GM23338 (cell line): ENCODE data around the gene HNRNPC. TPM values are rescaled to one million over a fixed set of nuclear protein-coding genes. Genes with fewer than 3 reads are reported as not detected.

ENCODE experiments used
- ATAC-seq: fragments of 200-7000 bp; cut with Tn5 transposase; 3 replicates; pipeline ENCODE4 v1.9.1; 2020
- DNase-seq: peaks from one replicate; pipeline ENCODE4 v3.0.0-alpha.2; 2015; ENCODE audit warnings: low spot score
- H2AFZ ChIP-seq: fragments of 200-600 bp; sonication (generic); 2 replicates; pipeline ENCODE4 v1.8.0; 2016; ENCODE audit warnings: antibody characterized with exemption, mild to moderate bottlenecking, moderate library complexity
- H3F3A ChIP-seq: fragments of 200-600 bp; sonication (generic); replicated peaks from 2 replicates; pipeline ENCODE4 v1.8.0; 2017; ENCODE audit warnings: antibody characterized with exemption, mixed run types, low read depth
- H3K27ac ChIP-seq: fragments of 200-600 bp; sonication (generic); 2 replicates; pipeline ENCODE4 v1.6.1; 2016; ENCODE audit warnings: low read depth
- H3K27me3 ChIP-seq: fragments of 200-600 bp; sonication (generic); 2 replicates; pipeline ENCODE4 v1.8.0; 2016; ENCODE audit warnings: mild to moderate bottlenecking, mixed run types, moderate library complexity; ENCODE audit not compliant: insufficient read depth
- H3K36me3 ChIP-seq: fragments of 200-600 bp; sonication (generic); 2 replicates; pipeline ENCODE4 v1.8.0; 2016; ENCODE audit warnings: mild to moderate bottlenecking; ENCODE audit not compliant: insufficient read depth
- H3K4me1 ChIP-seq: fragments of 200-600 bp; sonication (generic); 2 replicates; pipeline ENCODE4 v1.8.0; 2016; ENCODE audit warnings: mild to moderate bottlenecking, moderate library complexity; ENCODE audit not compliant: insufficient read depth
- H3K4me2 ChIP-seq: fragments of 200-600 bp; sonication (generic); 2 replicates; pipeline ENCODE4 v1.7.1; 2017; ENCODE audit warnings: mixed run types
- H3K4me3 ChIP-seq: fragments of 200-600 bp; sonication (generic); 2 replicates; pipeline ENCODE4 v1.6.1; 2016; ENCODE audit warnings: mixed run types
- H3K79me2 ChIP-seq: fragments of 200-600 bp; sonication (generic); replicated peaks from 2 replicates; pipeline ENCODE4 v1.8.0; 2017; ENCODE audit warnings: mild to moderate bottlenecking; ENCODE audit not compliant: insufficient read depth
- H3K9me2 ChIP-seq: fragments of 200-600 bp; sonication (generic); 2 replicates; pipeline ENCODE4 v1.8.0; 2017; ENCODE audit not compliant: insufficient read depth
- H4K20me1 ChIP-seq: fragments of 200-600 bp; sonication (generic); replicated peaks from 2 replicates; pipeline ENCODE4 v1.8.0; 2017; ENCODE audit warnings: mild to moderate bottlenecking; ENCODE audit not compliant: insufficient read depth
- H3K27ac Mint-ChIP-seq: 2 replicates; pipeline ENCODE4 v1.8.0; 2020; ENCODE audit warnings: inconsistent platforms, mild to moderate bottlenecking, moderate library complexity, mixed read lengths
- H3K27me3 Mint-ChIP-seq: 3 replicates; pipeline ENCODE4 v1.8.0; 2022; ENCODE audit warnings: low read depth, mild to moderate bottlenecking, moderate library complexity, mixed read lengths, inconsistent platforms; ENCODE audit not compliant: insufficient read depth, poor library complexity
- H3K36me3 Mint-ChIP-seq: 3 replicates; pipeline ENCODE4 v1.8.0; 2021; ENCODE audit warnings: low read depth, mild to moderate bottlenecking, inconsistent platforms, moderate library complexity, mixed read lengths
- H3K4me1 Mint-ChIP-seq: 3 replicates; pipeline ENCODE4 v1.8.0; 2020; ENCODE audit warnings: mild to moderate bottlenecking, inconsistent platforms, mixed read lengths
- H3K4me3 Mint-ChIP-seq: 3 replicates; pipeline ENCODE4 v1.8.0; 2021; ENCODE audit warnings: moderate library complexity, mild to moderate bottlenecking, inconsistent platforms, mixed read lengths
- H3K9me3 Mint-ChIP-seq: 3 replicates; pipeline ENCODE4 v1.8.0; 2020; ENCODE audit warnings: moderate library complexity, mild to moderate bottlenecking, inconsistent platforms, mixed read lengths
- CTCF ChIP-seq, 2 experiments: fragments of 200-600 bp in 1 of 2; sonication (generic) in 1 of 2; conservative IDR thresholded peaks; 2 replicates each; pipeline versions ENCODE4 v1.5.1 to v1.6.1; 2016 to 2017; ENCODE audit warnings: antibody characterized with exemption in 2 of 2, low read depth in 2 of 2, mild to moderate bottlenecking in 2 of 2, moderate library complexity in 1 of 2
- EZH2phosphoT487 ChIP-seq: fragments of 200-600 bp; sonication (generic); IDR thresholded peaks from one replicate; pipeline ENCODE4 v1.8.1; 2018; ENCODE audit warnings: antibody characterized with exemption; ENCODE audit not compliant: unreplicated experiment
- NANOG ChIP-seq: IDR thresholded peaks from 2 replicates; pipeline ENCODE4 v1.6.1; 2016; ENCODE audit warnings: antibody characterized with exemption, borderline replicate concordance
- polyA plus RNA-seq: library from polyadenylated mRNA; unstranded; fragments of >200 nt; fragmentation: Nextera tagmentation; extraction: Ambion mirVana; gene quantifications from 2 replicates; pipeline ENCODE4 v1.2.1, GENCODE V29; 2016
- total RNA-seq: library from RNA; depleted of rRNA; stranded (reverse); fragments of >200 nt; shearing (Covaris generic); gene quantifications from 2 replicates; pipeline ENCODE4 v1.2.3, GENCODE V29; 2014
- TF ChIP-seq, protein P1 (sequence below): IDR thresholded peaks from 2 replicates; pipeline ENCODE4 v1.6.1; 2016; ENCODE audit warnings: antibody characterized with exemption
- TF ChIP-seq, protein P2 (sequence below): IDR thresholded peaks from one replicate; pipeline ENCODE4 v1.6.1; 2018; ENCODE audit warnings: antibody characterized with exemption; ENCODE audit not compliant: unreplicated experiment
- TF ChIP-seq, protein P3 (sequence below): fragments of 250-450 bp; sonication (Bioruptor Pico); IDR thresholded peaks from 2 replicates; pipeline ENCODE4 v1.5.0; 2020; ENCODE audit warnings: mild to moderate bottlenecking, moderate library complexity

The HNRNPC gene
- total and polyA plus RNA-seq, 2 experiments from 2014 or later: 1,259 to 1,296 TPM

DNA sequence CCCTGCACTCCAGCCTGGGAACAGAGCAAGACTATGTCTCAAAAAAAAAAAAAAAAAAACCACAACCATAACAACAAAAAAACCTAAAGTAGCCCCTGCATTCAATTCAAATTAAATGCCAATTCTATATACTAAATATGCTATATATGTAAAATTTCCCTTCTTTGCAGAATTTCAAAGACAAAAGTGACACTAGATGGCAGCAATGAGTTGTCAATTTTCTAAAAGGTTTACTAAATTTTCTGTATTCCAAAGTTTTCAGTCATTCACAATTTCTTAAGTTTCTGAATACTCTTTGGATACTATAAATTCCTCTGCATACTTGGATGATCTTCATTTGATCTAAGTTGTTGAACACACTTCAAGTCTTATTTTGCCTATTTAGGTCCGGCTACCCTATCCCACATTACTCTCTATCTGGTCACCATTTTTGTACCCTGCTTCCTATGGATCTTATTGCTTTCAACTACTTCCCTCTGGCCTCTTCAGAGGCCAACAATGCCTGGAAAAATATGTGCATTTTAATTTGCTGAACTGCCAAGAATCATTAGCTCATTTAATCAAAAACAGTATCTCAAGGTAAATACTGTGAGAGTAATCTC is 27.9 kb downstream of the HNRNPC start:
- H3K79me2 ChIP-seq: peaks cover 100% of the 10 kb centered on the region
- Mint-ChIP-seq H3K4me1 (peaks cover 46% of the 10 kb centered on the region), H3K36me3 (peaks cover 79% of the 10 kb centered on the region), H3K27me3 (peaks cover 31% of the 10 kb centered on the region), H3K27ac (0 out of 2 replicates have a peak overlapping the region, but pooled peaks have one; percentile 8), H3K4me3 (no peak overlapping the region), H3K9me3 (no peaks in the 10 kb centered on the region; the same call in 2 of the 3 replicates)
- H4K20me1 ChIP-seq: peaks cover 97% of the 10 kb centered on the region
- 0 out of 2 replicates have a peak overlapping the region, but pooled peaks have one; percentile 46 for H3K27ac ChIP-seq
- DNase-seq (peak; percentile 39), ATAC-seq (no peak)
- H3F3A ChIP-seq: peaks cover 43% of the 10 kb centered on the region
- H3K4me1 ChIP-seq: peaks cover 19% of the 10 kb centered on the region; the same call in 1 of the 2 replicates
- H3K27me3 ChIP-seq: no peaks in the 10 kb centered on the region
- H3K4me3 ChIP-seq: no peak overlapping the region
- peaks cover 41% of the 10 kb centered on the region for H3K36me3 ChIP-seq
- H3K4me2 ChIP-seq: no peak overlapping the region
- no peaks in the 10 kb centered on the region for H3K9me2 ChIP-seq
- TF ChIP-seq, protein P1, sequence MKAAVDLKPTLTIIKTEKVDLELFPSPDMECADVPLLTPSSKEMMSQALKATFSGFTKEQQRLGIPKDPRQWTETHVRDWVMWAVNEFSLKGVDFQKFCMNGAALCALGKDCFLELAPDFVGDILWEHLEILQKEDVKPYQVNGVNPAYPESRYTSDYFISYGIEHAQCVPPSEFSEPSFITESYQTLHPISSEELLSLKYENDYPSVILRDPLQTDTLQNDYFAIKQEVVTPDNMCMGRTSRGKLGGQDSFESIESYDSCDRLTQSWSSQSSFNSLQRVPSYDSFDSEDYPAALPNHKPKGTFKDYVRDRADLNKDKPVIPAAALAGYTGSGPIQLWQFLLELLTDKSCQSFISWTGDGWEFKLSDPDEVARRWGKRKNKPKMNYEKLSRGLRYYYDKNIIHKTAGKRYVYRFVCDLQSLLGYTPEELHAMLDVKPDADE: no peak
- peak in 1 of 2 experiments; percentile 64; a peak in 3 of 4 replicates for TF ChIP-seq CTCF (conservative IDR thresholded peaks at IDR 0.05; ENCODE audit: low read depth in 2 of 2)
- H2AFZ ChIP-seq: no peak overlapping the region

GRCh38 chr14:21240417-21240816 is 28.8 kb downstream of the HNRNPC start:
- Histone ChIP-seq H3K79me2 (peaks cover 100% of the 10 kb centered on the region), H3K4me3 (no peak overlapping the region), H2AFZ (no peak overlapping the region), H4K20me1 (peaks cover 96% of the 10 kb centered on the region), H3K4me2 (no peak overlapping the region), H3K36me3 (peaks cover 50% of the 10 kb centered on the region; the same call in 1 of the 2 replicates), H3K27me3 (no peaks in the 10 kb centered on the region), H3F3A (peaks cover 46% of the 10 kb centered on the region), H3K4me1 (peaks cover 19% of the 10 kb centered on the region; the same call in 1 of the 2 replicates), H3K27ac (peak overlapping the region; percentile 28; the same call in 1 of the 2 replicates), H3K9me2 (no peaks in the 10 kb centered on the region)
- Mint-ChIP-seq H3K4me1 (peaks cover 43% of the 10 kb centered on the region), H3K27me3 (peaks cover 24% of the 10 kb centered on the region), H3K9me3 (no peaks in the 10 kb centered on the region; the same call in 2 of the 3 replicates), H3K36me3 (peaks cover 82% of the 10 kb centered on the region), H3K4me3 (no peak overlapping the region), H3K27ac (no peak overlapping the region)
- no peak for ATAC-seq
- no peak for DNase-seq
- TF ChIP-seq EZH2phosphoT487: no peak
- TF ChIP-seq NANOG: no peak
- TF ChIP-seq, protein P2, sequence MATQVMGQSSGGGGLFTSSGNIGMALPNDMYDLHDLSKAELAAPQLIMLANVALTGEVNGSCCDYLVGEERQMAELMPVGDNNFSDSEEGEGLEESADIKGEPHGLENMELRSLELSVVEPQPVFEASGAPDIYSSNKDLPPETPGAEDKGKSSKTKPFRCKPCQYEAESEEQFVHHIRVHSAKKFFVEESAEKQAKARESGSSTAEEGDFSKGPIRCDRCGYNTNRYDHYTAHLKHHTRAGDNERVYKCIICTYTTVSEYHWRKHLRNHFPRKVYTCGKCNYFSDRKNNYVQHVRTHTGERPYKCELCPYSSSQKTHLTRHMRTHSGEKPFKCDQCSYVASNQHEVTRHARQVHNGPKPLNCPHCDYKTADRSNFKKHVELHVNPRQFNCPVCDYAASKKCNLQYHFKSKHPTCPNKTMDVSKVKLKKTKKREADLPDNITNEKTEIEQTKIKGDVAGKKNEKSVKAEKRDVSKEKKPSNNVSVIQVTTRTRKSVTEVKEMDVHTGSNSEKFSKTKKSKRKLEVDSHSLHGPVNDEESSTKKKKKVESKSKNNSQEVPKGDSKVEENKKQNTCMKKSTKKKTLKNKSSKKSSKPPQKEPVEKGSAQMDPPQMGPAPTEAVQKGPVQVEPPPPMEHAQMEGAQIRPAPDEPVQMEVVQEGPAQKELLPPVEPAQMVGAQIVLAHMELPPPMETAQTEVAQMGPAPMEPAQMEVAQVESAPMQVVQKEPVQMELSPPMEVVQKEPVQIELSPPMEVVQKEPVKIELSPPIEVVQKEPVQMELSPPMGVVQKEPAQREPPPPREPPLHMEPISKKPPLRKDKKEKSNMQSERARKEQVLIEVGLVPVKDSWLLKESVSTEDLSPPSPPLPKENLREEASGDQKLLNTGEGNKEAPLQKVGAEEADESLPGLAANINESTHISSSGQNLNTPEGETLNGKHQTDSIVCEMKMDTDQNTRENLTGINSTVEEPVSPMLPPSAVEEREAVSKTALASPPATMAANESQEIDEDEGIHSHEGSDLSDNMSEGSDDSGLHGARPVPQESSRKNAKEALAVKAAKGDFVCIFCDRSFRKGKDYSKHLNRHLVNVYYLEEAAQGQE: no peak
- TF ChIP-seq, protein P3, sequence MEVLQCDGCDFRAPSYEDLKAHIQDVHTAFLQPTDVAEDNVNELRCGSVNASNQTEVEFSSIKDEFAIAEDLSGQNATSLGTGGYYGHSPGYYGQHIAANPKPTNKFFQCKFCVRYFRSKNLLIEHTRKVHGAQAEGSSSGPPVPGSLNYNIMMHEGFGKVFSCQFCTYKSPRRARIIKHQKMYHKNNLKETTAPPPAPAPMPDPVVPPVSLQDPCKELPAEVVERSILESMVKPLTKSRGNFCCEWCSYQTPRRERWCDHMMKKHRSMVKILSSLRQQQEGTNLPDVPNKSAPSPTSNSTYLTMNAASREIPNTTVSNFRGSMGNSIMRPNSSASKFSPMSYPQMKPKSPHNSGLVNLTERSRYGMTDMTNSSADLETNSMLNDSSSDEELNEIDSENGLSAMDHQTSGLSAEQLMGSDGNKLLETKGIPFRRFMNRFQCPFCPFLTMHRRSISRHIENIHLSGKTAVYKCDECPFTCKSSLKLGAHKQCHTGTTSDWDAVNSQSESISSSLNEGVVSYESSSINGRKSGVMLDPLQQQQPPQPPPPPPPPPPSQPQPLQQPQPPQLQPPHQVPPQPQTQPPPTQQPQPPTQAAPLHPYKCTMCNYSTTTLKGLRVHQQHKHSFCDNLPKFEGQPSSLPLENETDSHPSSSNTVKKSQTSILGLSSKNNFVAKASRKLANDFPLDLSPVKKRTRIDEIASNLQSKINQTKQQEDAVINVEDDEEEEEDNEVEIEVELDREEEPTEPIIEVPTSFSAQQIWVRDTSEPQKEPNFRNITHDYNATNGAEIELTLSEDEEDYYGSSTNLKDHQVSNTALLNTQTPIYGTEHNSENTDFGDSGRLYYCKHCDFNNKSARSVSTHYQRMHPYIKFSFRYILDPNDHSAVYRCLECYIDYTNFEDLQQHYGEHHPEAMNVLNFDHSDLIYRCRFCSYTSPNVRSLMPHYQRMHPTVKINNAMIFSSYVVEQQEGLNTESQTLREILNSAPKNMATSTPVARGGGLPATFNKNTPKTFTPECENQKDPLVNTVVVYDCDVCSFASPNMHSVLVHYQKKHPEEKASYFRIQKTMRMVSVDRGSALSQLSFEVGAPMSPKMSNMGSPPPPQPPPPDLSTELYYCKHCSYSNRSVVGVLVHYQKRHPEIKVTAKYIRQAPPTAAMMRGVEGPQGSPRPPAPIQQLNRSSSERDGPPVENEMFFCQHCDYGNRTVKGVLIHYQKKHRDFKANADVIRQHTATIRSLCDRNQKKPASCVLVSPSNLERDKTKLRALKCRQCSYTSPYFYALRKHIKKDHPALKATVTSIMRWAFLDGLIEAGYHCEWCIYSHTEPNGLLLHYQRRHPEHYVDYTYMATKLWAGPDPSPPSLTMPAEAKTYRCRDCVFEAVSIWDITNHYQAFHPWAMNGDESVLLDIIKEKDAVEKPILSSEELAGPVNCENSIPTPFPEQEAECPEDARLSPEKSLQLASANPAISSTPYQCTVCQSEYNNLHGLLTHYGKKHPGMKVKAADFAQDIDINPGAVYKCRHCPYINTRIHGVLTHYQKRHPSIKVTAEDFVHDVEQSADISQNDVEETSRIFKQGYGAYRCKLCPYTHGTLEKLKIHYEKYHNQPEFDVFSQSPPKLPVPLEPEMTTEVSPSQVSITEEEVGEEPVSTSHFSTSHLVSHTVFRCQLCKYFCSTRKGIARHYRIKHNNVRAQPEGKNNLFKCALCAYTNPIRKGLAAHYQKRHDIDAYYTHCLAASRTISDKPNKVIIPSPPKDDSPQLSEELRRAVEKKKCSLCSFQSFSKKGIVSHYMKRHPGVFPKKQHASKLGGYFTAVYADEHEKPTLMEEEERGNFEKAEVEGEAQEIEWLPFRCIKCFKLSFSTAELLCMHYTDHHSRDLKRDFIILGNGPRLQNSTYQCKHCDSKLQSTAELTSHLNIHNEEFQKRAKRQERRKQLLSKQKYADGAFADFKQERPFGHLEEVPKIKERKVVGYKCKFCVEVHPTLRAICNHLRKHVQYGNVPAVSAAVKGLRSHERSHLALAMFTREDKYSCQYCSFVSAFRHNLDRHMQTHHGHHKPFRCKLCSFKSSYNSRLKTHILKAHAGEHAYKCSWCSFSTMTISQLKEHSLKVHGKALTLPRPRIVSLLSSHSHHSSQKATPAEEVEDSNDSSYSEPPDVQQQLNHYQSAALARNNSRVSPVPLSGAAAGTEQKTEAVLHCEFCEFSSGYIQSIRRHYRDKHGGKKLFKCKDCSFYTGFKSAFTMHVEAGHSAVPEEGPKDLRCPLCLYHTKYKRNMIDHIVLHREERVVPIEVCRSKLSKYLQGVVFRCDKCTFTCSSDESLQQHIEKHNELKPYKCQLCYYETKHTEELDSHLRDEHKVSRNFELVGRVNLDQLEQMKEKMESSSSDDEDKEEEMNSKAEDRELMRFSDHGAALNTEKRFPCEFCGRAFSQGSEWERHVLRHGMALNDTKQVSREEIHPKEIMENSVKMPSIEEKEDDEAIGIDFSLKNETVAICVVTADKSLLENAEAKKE (CRISPR knock-in tag): no peak
